Lower leg skin (tissue), 3 donors: ENCODE data around the gene SLC15A3.

Experiments
- CTCF ChIP-seq, 3 donors: fragments of 450-650 bp; IDR thresholded peaks; one replicate each; pipeline ENCODE4 v1.5.1; 2016; ENCODE audit warnings: antibody characterized with exemption in 3 of 3, mild to moderate bottlenecking in 3 of 3, moderate library complexity in 2 of 3
- POLR2A ChIP-seq, 2 donors: fragments of 450-650 bp; IDR thresholded peaks; one replicate each; pipeline ENCODE4 v1.6.1; 2016 to 2017; ENCODE audit warnings: antibody characterized with exemption in 2 of 2, mild to moderate bottlenecking in 1 of 2, moderate library complexity in 1 of 2

DNA sequence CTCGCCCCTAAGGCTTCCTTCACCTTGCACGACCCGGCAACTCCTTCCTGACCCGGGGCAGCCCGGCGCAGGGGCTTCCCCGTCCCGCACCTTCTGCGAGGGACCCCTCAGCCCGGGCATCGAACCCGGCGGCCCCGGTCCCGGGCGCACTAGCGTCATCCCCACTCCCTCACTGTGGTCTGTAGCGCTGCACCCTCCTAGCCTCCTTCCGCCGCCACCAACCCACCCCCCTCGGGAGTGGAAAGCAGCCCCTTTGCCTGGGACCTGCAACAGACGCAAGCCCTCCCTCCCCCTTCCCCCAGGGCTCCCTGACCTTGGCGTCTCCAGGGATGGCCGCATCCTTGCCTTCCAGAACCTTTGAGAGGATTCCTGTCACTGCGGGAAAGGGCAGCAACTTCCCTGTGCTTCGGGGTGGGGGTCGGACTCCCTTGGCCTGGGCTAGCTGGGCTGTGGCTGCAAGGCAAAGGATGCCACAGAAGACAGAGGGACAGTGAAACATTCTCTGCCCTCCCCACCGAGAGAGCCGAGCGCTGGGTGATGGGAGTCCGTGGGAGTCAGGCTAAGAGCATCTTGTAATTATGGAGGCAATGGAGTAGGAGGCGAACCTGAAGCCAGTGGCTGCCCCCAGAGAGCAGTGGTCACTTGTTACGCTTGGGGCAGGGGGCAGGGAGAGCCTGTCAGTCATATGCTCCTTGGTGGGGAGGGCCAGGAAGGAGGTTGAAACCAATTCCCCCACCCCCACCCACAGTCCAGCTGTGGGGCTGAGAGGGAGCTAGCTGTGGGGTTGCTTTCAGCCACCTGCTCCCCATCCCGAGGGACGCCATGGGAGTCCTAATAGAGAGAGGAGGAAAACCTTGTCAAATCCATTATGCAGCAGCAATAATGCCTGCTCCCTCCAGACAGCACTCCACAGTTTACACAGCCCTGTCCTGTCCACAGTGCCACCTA, 26.8 kb downstream of the SLC15A3 start:
- TF ChIP-seq POLR2A (IDR thresholded peaks at IDR 0.05) = no peak
- no peak for TF ChIP-seq CTCF (IDR thresholded peaks at IDR 0.05)
